ENCODE results near the gene BANP.

DNA sequence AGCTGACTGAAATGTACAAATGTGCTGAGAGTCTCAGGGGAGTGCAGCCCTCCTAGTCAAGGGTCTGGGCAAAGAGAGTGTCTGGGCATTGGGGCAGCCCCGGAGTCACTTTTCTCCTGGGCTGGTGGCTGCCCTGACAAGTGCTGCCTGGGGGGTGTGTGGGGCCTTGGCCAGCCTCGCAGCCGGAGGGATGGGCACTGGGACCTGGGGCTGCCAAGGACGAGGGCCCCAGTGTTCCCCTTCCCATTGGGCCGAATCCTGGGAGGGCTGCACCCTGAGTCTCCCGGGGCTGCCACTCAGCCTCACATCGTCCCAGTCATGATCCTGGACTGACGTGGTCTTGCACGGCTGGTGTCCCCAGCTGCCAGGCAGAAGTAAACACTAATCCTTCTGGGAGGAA is 132.3 kb downstream of the BANP start:
- TF ChIP-seq, protein P1, sequence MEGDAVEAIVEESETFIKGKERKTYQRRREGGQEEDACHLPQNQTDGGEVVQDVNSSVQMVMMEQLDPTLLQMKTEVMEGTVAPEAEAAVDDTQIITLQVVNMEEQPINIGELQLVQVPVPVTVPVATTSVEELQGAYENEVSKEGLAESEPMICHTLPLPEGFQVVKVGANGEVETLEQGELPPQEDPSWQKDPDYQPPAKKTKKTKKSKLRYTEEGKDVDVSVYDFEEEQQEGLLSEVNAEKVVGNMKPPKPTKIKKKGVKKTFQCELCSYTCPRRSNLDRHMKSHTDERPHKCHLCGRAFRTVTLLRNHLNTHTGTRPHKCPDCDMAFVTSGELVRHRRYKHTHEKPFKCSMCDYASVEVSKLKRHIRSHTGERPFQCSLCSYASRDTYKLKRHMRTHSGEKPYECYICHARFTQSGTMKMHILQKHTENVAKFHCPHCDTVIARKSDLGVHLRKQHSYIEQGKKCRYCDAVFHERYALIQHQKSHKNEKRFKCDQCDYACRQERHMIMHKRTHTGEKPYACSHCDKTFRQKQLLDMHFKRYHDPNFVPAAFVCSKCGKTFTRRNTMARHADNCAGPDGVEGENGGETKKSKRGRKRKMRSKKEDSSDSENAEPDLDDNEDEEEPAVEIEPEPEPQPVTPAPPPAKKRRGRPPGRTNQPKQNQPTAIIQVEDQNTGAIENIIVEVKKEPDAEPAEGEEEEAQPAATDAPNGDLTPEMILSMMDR (IDR thresholded peaks at IDR 0.05) = no peak
- no peak for TF ChIP-seq POLR2A (IDR thresholded peaks at IDR 0.05)

Measured in heart left ventricle (tissue), 13 donors.